ENCODE data around the gene HPS5. TPM values are rescaled to one million over a fixed set of nuclear protein-coding genes. Genes with fewer than 3 reads are reported as not detected.

Gene HPS5
- total RNA-seq, 2 experiments from 2014 or later = 16.0 to 17.2 TPM

GRCh38 chr11:18358646-18359045 is 36.7 kb upstream of the HPS5 start:
- ChIA-PET POLR2A (interaction anchor here (0.7 to 1.7 kb wide), 4 partner anchors 9 to 39 kb away, joined by 3 to 7 read pairs (median 4); no protein-coding TSS in a partner anchor), CTCF (interaction anchor here (1.5 kb wide), 2 partner anchors 10 to 85 kb away, joined by 3 to 5 read pairs; no protein-coding TSS in a partner anchor)
- H3K36me3 Mint-ChIP-seq (ENCODE audit: low read depth) = peaks cover 46% of the 10 kb centered on the region
- no peak overlapping the region for H3K4me3 Mint-ChIP-seq
- DNase-seq (no peak), ATAC-seq (no peak)
- H3K27me3 Mint-ChIP-seq = no peaks in the 10 kb centered on the region
- H3K27ac Mint-ChIP-seq = no peak overlapping the region
- intact Hi-C loops (cut with micrococcal nuclease) = no loop called here
- TF ChIP-seq CTCF (IDR thresholded peaks at IDR 0.05) = no peak
- H3K9me3 Mint-ChIP-seq = no peaks in the 10 kb centered on the region
- H3K4me1 Mint-ChIP-seq (ENCODE audit: low read depth) = no peaks in the 10 kb centered on the region

- ChIA-PET CTCF (no interaction called here), POLR2A (interaction anchor here (1.1 kb wide), 1 partner anchor 22 kb away, joined by 3 read pairs; no protein-coding TSS in a partner anchor)
- TF ChIP-seq CTCF (IDR thresholded peaks at IDR 0.05) = no peak
- peaks cover 4% of the 10 kb centered on the region for H3K4me1 Mint-ChIP-seq (ENCODE audit: low read depth)
- H3K9me3 Mint-ChIP-seq = no peaks in the 10 kb centered on the region
- intact Hi-C loops (cut with micrococcal nuclease) = no loop called here
- H3K27me3 Mint-ChIP-seq = no peaks in the 10 kb centered on the region
- no peak overlapping the region for H3K4me3 Mint-ChIP-seq
- DNase-seq (no peak), ATAC-seq (no peak)
- no peak overlapping the region for H3K27ac Mint-ChIP-seq
- H3K36me3 Mint-ChIP-seq (ENCODE audit: low read depth) = peaks cover 50% of the 10 kb centered on the region
Measured at GRCh38 chr11:18352581-18352980, 30.6 kb upstream of the HPS5 start.

- H3K36me3 Mint-ChIP-seq (ENCODE audit: low read depth) = peaks cover 34% of the 10 kb centered on the region
- no peak for TF ChIP-seq CTCF (IDR thresholded peaks at IDR 0.05)
- peak overlapping the region; percentile 48 for H3K27ac Mint-ChIP-seq
- DNase-seq (no peak), ATAC-seq (no peak)
- intact Hi-C loops (cut with micrococcal nuclease) = no loop called here
- peaks cover 4% of the 10 kb centered on the region for H3K4me1 Mint-ChIP-seq (ENCODE audit: low read depth)
- H3K9me3 Mint-ChIP-seq = no peaks in the 10 kb centered on the region
- POLR2A ChIA-PET = interaction anchor here (1.2 kb wide), 1 partner anchor 16 kb away, joined by 4 read pairs; no protein-coding TSS in a partner anchor
- no peaks in the 10 kb centered on the region for H3K27me3 Mint-ChIP-seq
- no peak overlapping the region for H3K4me3 Mint-ChIP-seq
- CTCF ChIA-PET = interaction anchor here (1.1 to 2.3 kb wide), 3 partner anchors 11 to 104 kb away, joined by 3 to 5 read pairs (median 4); no protein-coding TSS in a partner anchor
Measured at GRCh38 chr11:18347471-18348125, 25.7 kb upstream of the HPS5 start.

- Mint-ChIP-seq H3K4me1 (ENCODE audit: low read depth) (peaks cover 51% of the 10 kb centered on the region), H3K4me3 (no peak overlapping the region), H3K36me3 (ENCODE audit: low read depth) (peaks cover 40% of the 10 kb centered on the region), H3K9me3 (no peaks in the 10 kb centered on the region), H3K27ac (peak overlapping the region; percentile 19), H3K27me3 (no peaks in the 10 kb centered on the region)
- ATAC-seq (no peak), DNase-seq (no peak)
- ChIA-PET POLR2A (interaction anchor here (0.5 to 1.6 kb wide), 3 partner anchors 16 to 1117 kb away, joined by 3 to 4 read pairs (median 4); no protein-coding TSS in a partner anchor), CTCF (no interaction called here)
- intact Hi-C loops (cut with micrococcal nuclease) = no loop called here
- TF ChIP-seq CTCF (IDR thresholded peaks at IDR 0.05) = no peak
Measured at GRCh38 chr11:18332891-18333290, 11.0 kb upstream of the HPS5 start.

- Mint-ChIP-seq H3K36me3 (ENCODE audit: low read depth) (peaks cover 40% of the 10 kb centered on the region), H3K27me3 (no peaks in the 10 kb centered on the region), H3K4me3 (peak overlapping the region; percentile 24), H3K27ac (peak overlapping the region; percentile 84), H3K9me3 (no peaks in the 10 kb centered on the region), H3K4me1 (ENCODE audit: low read depth) (peaks cover 51% of the 10 kb centered on the region)
- ATAC-seq (peak; percentile 28), DNase-seq (no peak)
- POLR2A ChIA-PET = interaction anchor here (0.5 to 2.5 kb wide), 5 partner anchors 10 to 1117 kb away, joined by 3 to 9 read pairs (median 4); partner anchors contain the start of genes GTF2H1, HPS5 and LDHA
- CTCF ChIA-PET = no interaction called here
- TF ChIP-seq CTCF (IDR thresholded peaks at IDR 0.05) = no peak
- intact Hi-C loops (cut with micrococcal nuclease) = no loop called here
Measured at GRCh38 chr11:18332302-18332701, 10.4 kb upstream of the HPS5 start.

Measured in activated CD8-positive, alpha-beta T cell treated with anti-CD3 and anti-CD28 coated beads for 36 hours (primary cell).